Suprapubic skin (tissue), 4 donors: ENCODE measurements around the gene SLC16A2.

Experiments used
- CTCF ChIP-seq, 2 donors: fragments of 200-600 bp in 1 of 2; fragments of 450-650 bp in 1 of 2; sonication (generic) in 1 of 2; IDR thresholded peaks; one replicate each; pipeline ENCODE4 v1.5.1; 2016 to 2019; ENCODE audit warnings: antibody characterized with exemption in 2 of 2, mild to moderate bottlenecking in 1 of 2, moderate library complexity in 1 of 2
- EP300 ChIP-seq: sonication (generic); formaldehyde crosslinking; IDR thresholded peaks from one replicate; pipeline ENCODE4 v1.6.1; 2017; ENCODE audit warnings: antibody characterized with exemption
- POLR2A ChIP-seq, 2 donors: fragments of 450-650 bp; IDR thresholded peaks; one replicate each; pipeline ENCODE4 v1.6.1; 2017; ENCODE audit warnings: antibody characterized with exemption in 2 of 2, mild to moderate bottlenecking in 2 of 2, moderate library complexity in 2 of 2
- POLR2AphosphoS5 ChIP-seq, 3 donors: sonication (generic); formaldehyde crosslinking; IDR thresholded peaks; one replicate each; pipeline ENCODE4 v1.6.1; 2017; ENCODE audit warnings: antibody characterized with exemption in 3 of 3

GRCh38 chrX:74461384-74461783 lies 40.1 kb downstream of the SLC16A2 start:
- TF ChIP-seq POLR2A (IDR thresholded peaks at IDR 0.05) (no peak), CTCF (IDR thresholded peaks at IDR 0.05) (no peak), POLR2AphosphoS5 (IDR thresholded peaks at IDR 0.05) (no peak), EP300 (no peak)
